ENCODE data around the gene MYLK4. TPM values are rescaled to one million over a fixed set of nuclear protein-coding genes. Genes with fewer than 3 reads are reported as not detected.

The MYLK4 gene
- total RNA-seq, 1 experiment from 2014 or later: 0.60 TPM

- no peak for DNase-seq (ENCODE audit: low read depth)
Observed at GRCh38 chr6:2708456-2708855, 42.3 kb downstream of the MYLK4 start.

DNA sequence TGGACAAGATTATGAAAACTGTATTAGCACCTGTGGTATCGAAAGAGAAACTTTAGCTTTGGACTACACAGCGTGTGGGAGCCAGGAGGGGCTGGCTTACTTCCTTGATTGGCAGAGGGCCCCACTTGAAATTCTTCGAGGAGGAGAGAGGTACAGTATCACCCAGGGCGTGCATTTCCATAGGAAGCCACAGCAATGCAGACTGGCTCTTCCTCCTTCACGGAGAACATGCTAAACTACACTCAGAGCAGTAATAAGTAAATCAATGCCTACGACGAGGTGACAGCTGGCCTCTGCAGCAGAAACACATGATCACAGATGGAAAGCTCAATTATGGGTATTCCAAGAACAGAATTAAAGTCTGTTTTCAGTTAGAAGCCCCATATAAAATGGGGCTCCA lies 44.2 kb downstream of the MYLK4 start:
- DNase-seq (ENCODE audit: low read depth): no peak

GRCh38 chr6:2705256-2705655 lies 45.5 kb downstream of the MYLK4 start:
- no peak for DNase-seq (ENCODE audit: low read depth)

GRCh38 chr6:2697291-2697690 lies 53.4 kb downstream of the MYLK4 start:
- DNase-seq (ENCODE audit: low read depth): no peak

DNA sequence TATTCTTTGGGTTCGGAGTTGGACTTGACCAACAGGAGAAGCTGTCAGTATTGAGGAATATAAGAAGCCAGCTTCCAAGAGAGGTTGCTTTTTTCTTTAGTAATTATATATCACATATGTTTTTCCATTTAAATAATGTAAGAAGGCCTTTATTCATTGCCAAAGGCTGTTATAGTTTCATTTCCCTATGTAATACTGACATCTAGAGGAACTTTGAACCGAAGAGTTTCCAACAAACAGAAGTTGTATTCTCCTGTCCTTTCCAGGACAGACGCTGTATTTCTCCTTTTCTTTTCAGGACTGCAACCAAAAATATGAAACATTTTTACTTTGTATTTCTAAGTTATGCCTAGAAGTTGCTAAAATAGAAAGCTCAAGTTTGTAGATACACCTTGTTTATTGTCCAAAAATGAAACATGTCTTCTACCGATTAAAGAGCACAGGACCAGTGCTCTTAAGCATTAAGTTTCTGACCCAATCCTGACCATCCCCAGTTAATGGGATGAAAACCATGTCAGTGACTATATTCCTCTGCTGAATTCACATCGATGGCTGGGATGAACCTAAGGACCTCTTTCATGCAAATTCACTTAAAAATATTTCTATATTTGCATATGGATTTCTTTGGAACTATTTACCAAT lies 55.1 kb downstream of the MYLK4 start:
- DNase-seq (ENCODE audit: low read depth): peak; percentile 48

DNA sequence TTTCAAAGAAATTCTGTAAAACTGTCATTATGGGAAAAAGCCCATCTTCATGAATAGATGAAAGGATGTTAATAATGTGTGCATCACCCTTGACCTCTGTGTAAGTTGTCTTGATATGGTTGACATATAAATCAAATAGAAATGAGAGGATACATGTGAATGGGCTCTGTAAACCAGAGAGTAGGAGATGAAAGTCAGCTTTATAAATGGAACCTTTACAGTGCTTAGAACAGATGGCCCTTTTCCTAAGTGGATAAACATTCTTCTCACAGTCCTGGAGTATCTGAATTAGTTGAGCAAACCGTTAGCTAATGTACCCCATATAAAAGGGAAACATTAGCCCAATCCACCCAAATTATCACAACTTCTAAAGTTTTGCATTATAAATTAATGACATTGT lies 57.5 kb downstream of the MYLK4 start:
- no peak for DNase-seq (ENCODE audit: low read depth)

GRCh38 chr6:2688401-2689064 lies 62.2 kb downstream of the MYLK4 start:
- DNase-seq (ENCODE audit: low read depth): peak; percentile 90

GRCh38 chr6:2687456-2687855 lies 63.3 kb downstream of the MYLK4 start:
- DNase-seq (ENCODE audit: low read depth): no peak

DNA sequence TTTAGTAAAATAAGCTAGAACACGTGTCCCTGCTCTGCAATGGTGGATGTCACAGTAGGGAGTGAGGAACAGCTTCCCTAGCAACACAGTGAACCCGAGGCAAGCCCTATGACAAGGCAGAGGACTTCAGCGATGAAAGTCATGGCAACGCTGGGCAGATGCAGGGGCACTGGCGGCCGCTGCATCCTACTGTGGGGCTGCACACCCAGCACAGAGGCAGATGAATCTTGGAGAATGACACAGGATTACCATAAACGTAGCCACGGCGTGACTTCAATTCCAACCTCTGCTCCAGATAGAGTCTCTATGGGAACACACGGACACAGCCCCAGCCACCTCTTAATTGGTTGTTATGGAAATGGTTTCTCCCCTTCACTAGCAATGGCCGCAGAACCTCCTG lies 64.2 kb downstream of the MYLK4 start:
- DNase-seq (ENCODE audit: low read depth): no peak

DNA sequence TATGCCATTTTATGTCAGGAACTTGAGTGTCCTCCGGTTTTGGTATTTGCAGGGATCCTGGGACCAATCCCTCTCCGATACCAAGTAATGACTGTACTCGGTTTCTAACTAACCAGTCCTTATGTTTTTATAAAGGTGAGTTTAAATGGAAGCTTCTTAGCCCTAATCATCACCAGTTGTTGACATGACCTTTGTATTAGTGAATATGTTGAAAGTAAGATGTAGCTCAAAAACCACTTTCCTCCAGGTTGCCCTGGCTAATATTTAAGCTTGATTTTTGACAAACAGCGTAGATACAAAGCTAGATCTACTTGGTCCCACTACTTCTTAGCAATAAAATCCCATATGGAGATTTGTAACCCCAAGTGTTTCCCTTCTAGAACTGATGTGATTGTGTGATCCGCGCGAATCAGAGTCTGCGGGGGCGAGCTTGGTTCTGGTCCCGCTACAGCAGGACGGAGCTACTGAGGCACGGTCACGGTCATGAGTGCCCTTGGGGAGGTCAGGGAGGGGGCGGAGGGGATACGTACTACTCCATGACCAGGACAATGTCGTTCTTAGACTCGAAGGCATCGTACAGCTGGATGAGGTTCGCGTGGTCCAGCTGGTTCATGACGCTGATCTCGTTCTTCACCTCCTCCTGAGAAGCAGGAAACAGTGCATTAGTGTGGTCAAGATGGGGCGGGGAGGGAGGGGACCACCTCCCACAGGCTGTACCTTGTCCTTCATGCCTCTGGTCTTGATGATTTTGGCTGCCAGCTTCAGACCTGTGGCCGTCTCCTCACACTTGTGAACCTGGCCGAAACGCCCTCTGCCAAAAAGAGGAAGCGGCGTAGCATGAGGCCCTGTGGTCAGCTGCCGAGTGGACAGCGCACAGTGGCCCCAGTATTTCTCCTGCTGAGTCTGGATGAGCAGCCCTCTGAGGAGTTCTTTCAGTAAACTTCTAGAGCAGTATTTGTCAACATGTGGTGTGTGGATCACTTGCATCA lies 65.7 kb downstream of the MYLK4 start:
- no peak for DNase-seq (ENCODE audit: low read depth)

- peak; percentile 94 for DNase-seq (ENCODE audit: low read depth)
Observed at GRCh38 chr6:2684103-2684749, 66.5 kb downstream of the MYLK4 start.

DNA sequence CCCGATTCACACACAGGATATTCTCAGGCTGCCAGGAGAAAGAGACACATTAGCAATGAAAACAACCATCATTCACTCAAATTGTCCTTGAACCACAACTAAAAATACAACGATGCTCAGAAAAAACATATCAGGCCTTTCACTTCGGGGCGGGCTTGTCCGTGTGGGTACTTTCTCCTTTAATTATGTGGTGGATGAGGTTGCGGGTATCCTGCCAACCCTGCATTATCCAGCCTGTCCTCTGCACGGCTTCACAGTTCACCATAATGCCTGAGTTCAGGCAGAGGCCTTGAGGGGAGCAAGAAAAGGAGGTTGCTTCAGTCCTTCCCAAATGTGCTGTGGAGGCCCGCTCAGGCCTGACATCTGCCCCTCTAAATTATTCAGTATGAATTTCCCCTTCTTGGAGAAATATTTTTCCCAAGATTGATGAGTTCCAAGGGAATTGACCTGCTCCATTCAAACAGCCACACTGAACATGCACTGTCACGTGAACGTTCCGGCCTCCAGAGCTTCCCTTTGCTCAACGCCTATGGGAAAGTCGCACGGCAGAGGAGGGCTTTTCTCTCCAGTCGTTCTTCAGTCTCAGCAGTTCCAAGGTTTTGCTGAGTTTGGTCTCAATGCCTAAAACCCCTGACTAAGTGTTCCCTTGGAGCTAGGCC lies 70.3 kb downstream of the MYLK4 start:
- DNase-seq (ENCODE audit: low read depth): peak; percentile 64

DNA sequence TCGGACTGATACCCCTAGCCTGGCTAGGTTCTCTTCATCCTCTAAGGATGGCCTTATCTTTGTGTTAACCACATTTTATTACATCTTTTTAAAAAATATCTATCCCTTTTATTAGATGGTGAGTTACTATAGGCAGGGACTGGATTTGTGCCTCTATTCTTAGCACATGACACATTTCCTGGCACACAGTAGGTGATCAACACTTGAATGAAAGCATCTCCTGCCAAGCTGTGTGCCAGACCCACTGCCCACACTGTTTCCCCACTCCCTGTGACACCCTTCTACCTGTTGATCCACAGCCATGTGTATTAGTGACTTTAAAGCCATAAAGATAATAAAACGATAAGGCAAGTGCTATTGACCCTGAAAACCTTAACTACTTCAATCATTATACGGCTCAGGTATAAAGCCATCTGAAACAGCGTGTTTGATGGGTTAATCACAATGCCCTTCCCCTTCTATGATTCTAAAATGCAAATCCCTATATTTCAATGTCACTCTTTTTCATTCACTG lies 73.6 kb downstream of the MYLK4 start:
- no peak for DNase-seq (ENCODE audit: low read depth)

GRCh38 chr6:2676048-2676447 lies 74.7 kb downstream of the MYLK4 start:
- DNase-seq (ENCODE audit: low read depth): no peak

DNA sequence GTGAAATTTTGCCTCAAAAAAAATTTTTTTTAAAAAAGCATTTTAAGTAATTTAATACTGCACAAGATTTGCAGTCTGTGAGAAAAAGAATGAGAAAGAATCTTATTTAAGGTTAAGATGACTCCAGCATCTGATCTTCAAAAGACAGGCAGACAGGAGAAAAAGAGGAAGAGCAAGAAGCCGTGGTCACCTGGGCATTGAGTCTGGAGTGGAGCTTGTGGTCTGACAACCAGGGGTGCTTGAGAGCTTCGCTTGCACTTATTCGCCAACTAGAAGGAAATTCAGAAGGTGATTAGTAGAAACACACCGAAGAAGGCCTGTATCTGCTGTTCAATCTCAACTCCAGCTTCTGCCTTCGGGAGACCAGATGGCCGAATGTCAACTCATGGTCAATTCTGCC lies 75.9 kb downstream of the MYLK4 start:
- DNase-seq (ENCODE audit: low read depth): no peak

GRCh38 chr6:2669067-2669700 lies 81.5 kb downstream of the MYLK4 start:
- DNase-seq (ENCODE audit: low read depth): no peak

- DNase-seq (ENCODE audit: low read depth): no peak
Observed at GRCh38 chr6:2667617-2668016, 83.1 kb downstream of the MYLK4 start.

DNA sequence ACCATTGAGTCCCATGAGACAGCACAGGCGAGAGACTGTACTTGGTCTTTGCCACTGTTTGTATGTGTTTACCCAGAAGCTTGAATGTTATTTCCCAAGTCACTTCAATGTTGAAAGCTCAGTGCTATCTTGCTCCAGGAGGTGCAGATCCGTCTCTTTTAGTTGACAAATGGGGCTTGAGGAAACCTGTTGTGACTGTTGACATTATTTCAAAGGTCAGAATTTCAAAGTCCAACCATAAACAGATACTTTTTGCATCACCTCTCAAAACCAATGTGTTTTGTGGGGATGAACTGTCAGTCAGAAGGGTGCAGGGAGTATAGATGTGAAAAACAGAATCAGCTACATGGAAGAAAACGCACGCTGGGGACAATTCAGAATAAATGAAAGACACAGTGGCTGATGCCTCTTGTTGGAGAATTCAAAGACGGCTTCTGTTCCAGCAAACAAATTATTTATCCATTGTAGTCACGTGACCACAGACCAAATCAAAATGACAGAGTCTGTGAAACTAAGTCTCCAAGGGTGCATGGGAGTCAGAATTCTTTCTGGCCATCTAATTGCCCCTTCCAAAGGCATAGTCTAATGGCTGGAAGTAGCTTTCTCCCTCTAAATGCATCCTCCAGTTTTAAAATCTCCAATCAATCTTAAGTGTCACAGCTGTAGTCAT lies 83.7 kb downstream of the MYLK4 start:
- DNase-seq (ENCODE audit: low read depth): no peak

DNA sequence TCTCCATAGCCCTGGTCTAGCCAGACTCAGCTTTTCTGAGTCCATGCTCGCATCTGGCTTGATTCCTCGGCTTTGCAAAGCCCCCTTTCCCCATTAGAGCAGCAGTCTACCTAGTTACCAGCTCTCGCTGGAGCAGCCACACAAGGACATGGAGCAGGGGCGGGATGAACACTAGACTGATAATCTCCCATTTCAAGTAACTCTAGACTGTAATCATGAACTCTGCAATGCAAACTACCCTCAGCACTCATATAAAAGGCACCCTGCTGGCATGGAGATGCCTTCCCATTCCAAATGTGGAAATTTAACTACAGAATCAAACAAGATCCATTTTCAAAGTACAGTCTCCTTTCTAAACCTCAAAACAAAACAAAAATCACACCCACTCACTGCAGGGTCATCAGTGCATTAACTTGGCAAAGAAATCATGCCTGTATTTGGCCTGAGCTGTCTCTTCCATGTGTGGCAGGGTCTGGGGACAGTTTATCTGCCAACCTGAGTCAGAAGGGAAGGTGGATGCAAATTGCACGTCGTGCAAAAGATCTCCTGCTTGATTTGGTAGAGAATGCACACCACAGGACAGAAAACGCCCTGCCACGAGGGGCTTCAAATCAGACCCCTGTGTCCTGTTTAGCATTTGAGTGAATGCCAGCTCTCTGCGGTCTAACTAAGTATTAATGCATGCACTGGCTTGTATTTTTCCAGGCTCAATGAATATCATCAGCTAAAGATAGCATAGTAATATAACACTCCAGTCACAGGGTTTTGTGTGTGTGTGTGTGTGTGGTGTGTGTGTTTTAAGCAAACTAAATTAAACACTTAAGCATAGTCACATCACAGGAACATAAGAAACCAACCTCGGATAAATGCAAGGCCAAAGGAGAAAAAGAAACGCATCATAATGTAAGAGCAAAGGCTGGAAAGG lies 85.3 kb downstream of the MYLK4 start:
- DNase-seq (ENCODE audit: low read depth): no peak

All from RPMI7951 (cell line).